Vagina (tissue), 2 donors: ENCODE data around the gene ACAP3.

Experiments
- CTCF ChIP-seq, 3 experiments: fragments of 450-650 bp in 2 of 3; fragments of 200-600 bp in 1 of 3; sonication (generic) in 1 of 3; IDR thresholded peaks; one replicate each; pipeline ENCODE4 v1.5.1; 2017 to 2019; ENCODE audit warnings: antibody characterized with exemption in 3 of 3, mild to moderate bottlenecking in 2 of 3, moderate library complexity in 2 of 3
- POLR2AphosphoS5 ChIP-seq, 2 donors: sonication (generic); formaldehyde crosslinking; IDR thresholded peaks; one replicate each; pipeline ENCODE4 v1.9.0; 2017; ENCODE audit warnings: antibody characterized with exemption in 2 of 2, mild to moderate bottlenecking in 2 of 2, low read depth in 1 of 2; ENCODE audit not compliant: insufficient read depth in 1 of 2

GRCh38 chr1:1247341-1247913, 60.3 kb downstream of the ACAP3 start:
- TF ChIP-seq CTCF (IDR thresholded peaks at IDR 0.05) (no peak), POLR2AphosphoS5 (IDR thresholded peaks at IDR 0.05; ENCODE audit: insufficient read depth in 1 of 2, low read depth in 1 of 2) (no peak)
